K562 (cell line): Measurements from ENCODE around the gene LMBR1. TPM values are rescaled to one million over a fixed set of nuclear protein-coding genes. Genes with fewer than 3 reads are reported as not detected.

Source experiments
- CCNT2 ChIP-seq: IDR thresholded peaks from 2 replicates; pipeline ENCODE4 v1.6.1; 2011; ENCODE audit warnings: borderline replicate concordance, low read depth, mild to moderate bottlenecking, moderate library complexity, mixed read lengths, low read length; ENCODE audit not compliant: insufficient read length; ENCODE audit errors: extremely low read depth
- EGR1 ChIP-seq: fragments of 450-650 bp; conservative IDR thresholded peaks from 2 replicates; pipeline ENCODE4 v1.6.1; 2017; ENCODE audit warnings: mild to moderate bottlenecking
- ETV1 ChIP-seq: fragments of 450-650 bp; conservative IDR thresholded peaks from 2 replicates; pipeline ENCODE4 v1.6.1; 2016; ENCODE audit warnings: missing genetic modification characterization, control low read depth, low read depth, missing compliant biosample characterization
- FUS ChIP-seq: fragments of 200-400 bp; formaldehyde crosslinking; optimal IDR thresholded peaks from 2 replicates; pipeline ENCODE3; 2017; ENCODE audit warnings: low read depth, low read length
- GATAD2B ChIP-seq: fragments of 450-650 bp; IDR thresholded peaks from 2 replicates; pipeline ENCODE4 v1.6.1; 2017; ENCODE audit warnings: mild to moderate bottlenecking, borderline replicate concordance
- HDAC6 ChIP-seq: IDR thresholded peaks from 2 replicates; pipeline ENCODE4 v1.6.1; 2012; ENCODE audit warnings: low read depth, mild to moderate bottlenecking, control low read depth, inconsistent platforms, low read length, moderate library complexity
- HIVEP1 ChIP-seq: fragments of 250-450 bp; sonication (Bioruptor Pico); IDR thresholded peaks from 2 replicates; pipeline ENCODE4 v1.4.0; 2020; ENCODE audit warnings: mild to moderate bottlenecking
- KDM1A ChIP-seq, 2 experiments: fragments of 450-650 bp; IDR thresholded peaks; 2 replicates each; pipeline ENCODE4 v1.6.1; 2016; ENCODE audit warnings: mild to moderate bottlenecking in 2 of 2
- LEF1 ChIP-seq: fragments of 450-650 bp; IDR thresholded peaks from 2 replicates; pipeline ENCODE4 v1.6.1; 2016; ENCODE audit warnings: mild to moderate bottlenecking
- MCM2 ChIP-seq: fragments of 450-650 bp; IDR thresholded peaks from 2 replicates; pipeline ENCODE4 v1.6.1; 2017; ENCODE audit warnings: low read depth, mild to moderate bottlenecking
- MIER1 ChIP-seq: fragments of 450-650 bp; IDR thresholded peaks from 2 replicates; pipeline ENCODE4 v1.6.1; 2016; ENCODE audit warnings: antibody characterized with exemption, mild to moderate bottlenecking, low read depth
- MXI1 ChIP-seq: IDR thresholded peaks from 2 replicates; pipeline ENCODE4 v1.6.1; 2011; ENCODE audit warnings: low read depth, mild to moderate bottlenecking, improper control_type of control experiment, low read length
- PCBP2 ChIP-seq: fragments of 200-400 bp; formaldehyde crosslinking; IDR thresholded peaks from 2 replicates; pipeline ENCODE4 v1.6.1; 2018; ENCODE audit warnings: low read length, low read depth, mild to moderate bottlenecking, moderate library complexity; ENCODE audit not compliant: poor library complexity, severe bottlenecking
- POLR2AphosphoS5 ChIP-seq: IDR thresholded peaks from 2 replicates; pipeline ENCODE4 v1.6.1; 2011; ENCODE audit warnings: mild to moderate bottlenecking, low read depth, low read length, moderate library complexity; ENCODE audit not compliant: control insufficient read depth, insufficient read depth
- POU5F1 ChIP-seq: fragments of 150-350 bp; IDR thresholded peaks from 2 replicates; pipeline ENCODE4 v1.6.1; 2014; ENCODE audit warnings: borderline replicate concordance, low read length, low read depth, mild to moderate bottlenecking; ENCODE audit not compliant: partially characterized antibody
- SMARCA4 ChIP-seq: fragments of 450-650 bp; IDR thresholded peaks from 2 replicates; pipeline ENCODE4 v1.6.1; 2016
- TAF9B ChIP-seq: fragments of 450-650 bp; IDR thresholded peaks from 2 replicates; pipeline ENCODE4 v1.6.1; 2018; ENCODE audit warnings: mild to moderate bottlenecking; ENCODE audit not compliant: partially characterized antibody
- ZFX ChIP-seq: sonication (generic); formaldehyde crosslinking; IDR thresholded peaks from 2 replicates; pipeline ENCODE4 v1.8.0; 2022; ENCODE audit warnings: mild to moderate bottlenecking, missing genetic modification reagents, moderate library complexity
- ZNF143 ChIP-seq: sonication (generic); formaldehyde crosslinking; IDR thresholded peaks from 2 replicates; pipeline ENCODE4 v1.9.0; 2022; ENCODE audit warnings: mild to moderate bottlenecking, missing genetic modification reagents
- ZNF263 ChIP-seq: sonication (generic); formaldehyde crosslinking; IDR thresholded peaks from 2 replicates; pipeline ENCODE4 v1.8.0; 2022; ENCODE audit warnings: mild to moderate bottlenecking, missing genetic modification reagents, borderline replicate concordance
- polyA plus RNA-seq, 8 experiments: library from polyadenylated mRNA; depleted of rRNA in 4 of 8; stranded (reverse) in 5 of 8; unstranded in 3 of 8; fragments of >200 nt; fragmentation: Nextera tagmentation in 2 of 8; fragmentation: Illumina TruSeq in 1 of 8; extraction: Ambion mirVana in 2 of 8; extraction: Trizol in 1 of 8; gene quantifications; 2 replicates each; pipeline versions ENCODE4 v1.2.1 to v1.2.3, GENCODE V29; 2011 to 2014; ENCODE audit warnings: inconsistent platforms in 1 of 8, missing spikeins in 1 of 8
- total RNA-seq, 7 experiments: library from RNA; depleted of rRNA in 6 of 7; stranded (reverse); fragments of >200 nt in 6 of 7; fragmentation: Illumina TruSeq in 2 of 7; extraction: Trizol in 2 of 7; gene quantifications; 2 replicates each; pipeline versions ENCODE4 v1.2.1 to v1.2.3, GENCODE V29; 2011 to 2021; ENCODE audit warnings: low replicate concordance in 1 of 7
- TF ChIP-seq, protein P1 (sequence below): sonication (generic); formaldehyde crosslinking; IDR thresholded peaks from 2 replicates; pipeline ENCODE4 v1.8.1; 2023; ENCODE audit warnings: mild to moderate bottlenecking, missing genetic modification reagents, moderate library complexity
- TF ChIP-seq, protein P2 (sequence below): IDR thresholded peaks from 3 replicates; pipeline ENCODE4 v1.6.1; 2011; ENCODE audit warnings: borderline replicate concordance, mild to moderate bottlenecking, moderate library complexity; ENCODE audit not compliant: insufficient read length; ENCODE audit errors: extremely low read depth
- TF ChIP-seq, protein P3 (sequence below), 2 experiments: fragments of 450-650 bp; conservative IDR thresholded peaks; 2 replicates each; pipeline ENCODE4 v1.6.1; 2017; ENCODE audit warnings: mild to moderate bottlenecking in 2 of 2, moderate library complexity in 2 of 2

LMBR1 gene
- total and polyA plus RNA-seq, 9 of the 15 experiments (the other 6 are each of a cell fraction or from before 2014, with no cell fraction given), result 7.7 to 90.0 (median 59.9) TPM

DNA sequence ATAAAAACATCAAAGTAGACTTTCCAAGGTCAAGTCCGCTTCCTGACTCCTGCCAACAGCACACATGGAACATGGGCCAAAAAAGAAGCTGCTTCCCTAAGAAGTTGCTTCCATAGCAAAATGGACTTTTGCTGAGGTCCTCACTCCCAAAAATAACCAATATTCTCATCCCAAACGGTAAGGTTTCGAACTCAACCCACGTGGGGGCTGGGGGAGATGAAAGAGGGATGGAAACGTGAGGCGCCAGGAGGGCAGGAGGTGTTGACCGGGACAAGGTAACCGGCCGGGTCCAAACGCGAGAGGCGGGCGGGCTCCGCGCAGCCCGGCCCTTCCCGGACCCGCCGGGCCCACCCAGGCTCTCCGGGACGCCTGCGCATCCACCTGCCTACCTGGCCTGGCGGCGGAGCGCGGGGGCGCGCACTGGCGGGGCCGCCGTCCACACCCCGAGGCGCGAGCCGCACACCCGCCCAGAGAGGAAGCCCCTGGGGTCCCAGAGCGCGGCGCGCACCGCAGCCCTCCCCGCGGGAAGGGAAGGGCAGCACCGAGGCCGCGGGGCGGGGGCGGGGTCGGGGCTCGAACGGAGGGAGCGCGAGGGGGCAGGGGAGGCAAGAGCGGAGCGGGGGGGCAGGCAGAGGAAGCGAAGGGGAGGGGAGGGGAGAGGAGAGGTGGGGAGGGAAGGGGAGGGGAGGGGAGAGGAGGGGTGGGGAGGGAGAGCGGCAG, 742 bp downstream of the LMBR1 start (continued):
- no peak for TF ChIP-seq POLR2AphosphoS5
- TF ChIP-seq FUS, result no peak
- peak; percentile 74 for TF ChIP-seq LEF1
- TF ChIP-seq ZNF263 (CRISPR knock-in tag), result no peak; the same call in 1 of the 2 replicates
- TF ChIP-seq MXI1, result peak; percentile 19; the same call in 1 of the 2 replicates
- TF ChIP-seq CCNT2, result peak; percentile 86
- TF ChIP-seq POU5F1, result no peak
- TF ChIP-seq, protein P1, sequence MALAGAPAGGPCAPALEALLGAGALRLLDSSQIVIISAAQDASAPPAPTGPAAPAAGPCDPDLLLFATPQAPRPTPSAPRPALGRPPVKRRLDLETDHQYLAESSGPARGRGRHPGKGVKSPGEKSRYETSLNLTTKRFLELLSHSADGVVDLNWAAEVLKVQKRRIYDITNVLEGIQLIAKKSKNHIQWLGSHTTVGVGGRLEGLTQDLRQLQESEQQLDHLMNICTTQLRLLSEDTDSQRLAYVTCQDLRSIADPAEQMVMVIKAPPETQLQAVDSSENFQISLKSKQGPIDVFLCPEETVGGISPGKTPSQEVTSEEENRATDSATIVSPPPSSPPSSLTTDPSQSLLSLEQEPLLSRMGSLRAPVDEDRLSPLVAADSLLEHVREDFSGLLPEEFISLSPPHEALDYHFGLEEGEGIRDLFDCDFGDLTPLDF (CRISPR knock-in tag), result peak; percentile 58; the same call in 1 of the 2 replicates
- peak; percentile 22; the same call in 1 of the 2 replicates for TF ChIP-seq SMARCA4
- peak; percentile 33; the same call in 1 of the 2 replicates for TF ChIP-seq EGR1
- peak; percentile 60 for TF ChIP-seq ZFX
- TF ChIP-seq, protein P2, sequence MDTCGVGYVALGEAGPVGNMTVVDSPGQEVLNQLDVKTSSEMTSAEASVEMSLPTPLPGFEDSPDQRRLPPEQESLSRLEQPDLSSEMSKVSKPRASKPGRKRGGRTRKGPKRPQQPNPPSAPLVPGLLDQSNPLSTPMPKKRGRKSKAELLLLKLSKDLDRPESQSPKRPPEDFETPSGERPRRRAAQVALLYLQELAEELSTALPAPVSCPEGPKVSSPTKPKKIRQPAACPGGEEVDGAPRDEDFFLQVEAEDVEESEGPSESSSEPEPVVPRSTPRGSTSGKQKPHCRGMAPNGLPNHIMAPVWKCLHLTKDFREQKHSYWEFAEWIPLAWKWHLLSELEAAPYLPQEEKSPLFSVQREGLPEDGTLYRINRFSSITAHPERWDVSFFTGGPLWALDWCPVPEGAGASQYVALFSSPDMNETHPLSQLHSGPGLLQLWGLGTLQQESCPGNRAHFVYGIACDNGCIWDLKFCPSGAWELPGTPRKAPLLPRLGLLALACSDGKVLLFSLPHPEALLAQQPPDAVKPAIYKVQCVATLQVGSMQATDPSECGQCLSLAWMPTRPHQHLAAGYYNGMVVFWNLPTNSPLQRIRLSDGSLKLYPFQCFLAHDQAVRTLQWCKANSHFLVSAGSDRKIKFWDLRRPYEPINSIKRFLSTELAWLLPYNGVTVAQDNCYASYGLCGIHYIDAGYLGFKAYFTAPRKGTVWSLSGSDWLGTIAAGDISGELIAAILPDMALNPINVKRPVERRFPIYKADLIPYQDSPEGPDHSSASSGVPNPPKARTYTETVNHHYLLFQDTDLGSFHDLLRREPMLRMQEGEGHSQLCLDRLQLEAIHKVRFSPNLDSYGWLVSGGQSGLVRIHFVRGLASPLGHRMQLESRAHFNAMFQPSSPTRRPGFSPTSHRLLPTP, result no peak
- TF ChIP-seq ZNF143 (CRISPR knock-in tag), result 0 out of 2 replicates have a peak, but pooled peaks have one; percentile 20
- TF ChIP-seq MCM2, result no peak
- TF ChIP-seq KDM1A (IDR thresholded peaks at IDR 0.05), result 0 out of 4 replicates have a peak, but pooled peaks of 1 of the 2 experiments have one; percentile 57
- no peak for TF ChIP-seq ETV1 (tag)
- TF ChIP-seq MIER1, result 0 out of 2 replicates have a peak, but pooled peaks have one; percentile 26
- TF ChIP-seq HIVEP1 (CRISPR knock-in tag), result no peak
- TF ChIP-seq, protein P3, sequence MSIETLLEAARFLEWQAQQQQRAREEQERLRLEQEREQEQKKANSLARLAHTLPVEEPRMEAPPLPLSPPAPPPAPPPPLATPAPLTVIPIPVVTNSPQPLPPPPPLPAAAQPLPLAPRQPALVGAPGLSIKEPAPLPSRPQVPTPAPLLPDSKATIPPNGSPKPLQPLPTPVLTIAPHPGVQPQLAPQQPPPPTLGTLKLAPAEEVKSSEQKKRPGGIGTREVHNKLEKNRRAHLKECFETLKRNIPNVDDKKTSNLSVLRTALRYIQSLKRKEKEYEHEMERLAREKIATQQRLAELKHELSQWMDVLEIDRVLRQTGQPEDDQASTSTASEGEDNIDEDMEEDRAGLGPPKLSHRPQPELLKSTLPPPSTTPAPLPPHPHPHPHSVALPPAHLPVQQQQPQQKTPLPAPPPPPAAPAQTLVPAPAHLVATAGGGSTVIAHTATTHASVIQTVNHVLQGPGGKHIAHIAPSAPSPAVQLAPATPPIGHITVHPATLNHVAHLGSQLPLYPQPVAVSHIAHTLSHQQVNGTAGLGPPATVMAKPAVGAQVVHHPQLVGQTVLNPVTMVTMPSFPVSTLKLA (conservative IDR thresholded peaks at IDR 0.05), result peak; percentile 72 to 79; a peak in 3 of 4 replicates
- TF ChIP-seq PCBP2, result peak; percentile 71
- no peak for TF ChIP-seq TAF9B
- peak; percentile 87 for TF ChIP-seq GATAD2B
- TF ChIP-seq HDAC6, result no peak
